T-helper 17 cell (primary cell): ENCODE data around the gene GARIN5B. TPM values are rescaled to one million over a fixed set of nuclear protein-coding genes. Genes with fewer than 3 reads are reported as not detected.
A peak's percentile ranks its signal among the peaks of the same experiment; 100 is the strongest.

Experiments
- ATAC-seq: fragments of 150-1000 bp; cut with Tn5 transposase; 2 replicates; pipeline ENCODE4 v1.10.0; 2021; ENCODE audit warnings: mild to moderate bottlenecking, moderate library complexity
- DNase-seq, 3 donors: peaks; one replicate each; pipeline versions ENCODE4 v3.0.0 to v3.0.0-alpha.2; 2020 to 2021
- H3K9me3 ChIP-seq: one replicate; pipeline ENCODE4 v1.7.0; 2013; ENCODE audit warnings: low read length, mild to moderate bottlenecking; ENCODE audit not compliant: control insufficient read depth, poor library complexity, severe bottlenecking
- H3K27ac Mint-ChIP-seq: one replicate; pipeline ENCODE4 v1.8.0; 2022; ENCODE audit warnings: mild to moderate bottlenecking, moderate library complexity, mixed read lengths
- H3K27me3 Mint-ChIP-seq: one replicate; pipeline ENCODE4 v1.8.0; 2022; ENCODE audit warnings: mixed read lengths
- H3K36me3 Mint-ChIP-seq: one replicate; pipeline ENCODE4 v1.8.0; 2022; ENCODE audit warnings: low read depth, mixed read lengths
- H3K4me1 Mint-ChIP-seq: one replicate; pipeline ENCODE4 v1.8.0; 2022; ENCODE audit warnings: mild to moderate bottlenecking, mixed read lengths
- H3K4me3 Mint-ChIP-seq: one replicate; pipeline ENCODE4 v1.8.0; 2022; ENCODE audit warnings: mild to moderate bottlenecking, moderate library complexity, mixed read lengths
- total RNA-seq, 4 donors: library from RNA in 2 of 4; stranded (reverse) in 2 of 4; gene quantifications; one replicate each; pipeline ENCODE4 v1.2.3 and lab custom pipeline; 2022 to 2026

Gene GARIN5B
- total RNA-seq, 2 donors from 2014 or later, result 0.07 TPM; not detected in 1

GRCh38 chr19:55370305-55370988 is 7.4 kb upstream of the GARIN5B start, which contains the start of gene IL11:
Gene IL11 (minus strand): TSS chr19:55370463. CDS start chr19:55370310, 153 bp downstream.
- peaks cover 13% of the 10 kb centered on the region for H3K4me1 Mint-ChIP-seq
- H3K27me3 Mint-ChIP-seq, result peaks cover 41% of the 10 kb centered on the region
- H3K9me3 ChIP-seq, result no peaks in the 10 kb centered on the region
- ATAC-seq (no peak), DNase-seq (no peak)
- peak within 1 kb of the TSS; percentile 84 for H3K4me3 Mint-ChIP-seq
- H3K27ac Mint-ChIP-seq, result peak within 1 kb of the TSS; percentile 45
- H3K36me3 Mint-ChIP-seq, result peaks cover 15% of the 10 kb centered on the region

- DNase-seq (no peak), ATAC-seq (peak; percentile 66)
- H3K36me3 Mint-ChIP-seq, result peaks cover 17% of the 10 kb centered on the region
- H3K9me3 ChIP-seq, result no peaks in the 10 kb centered on the region
- peak overlapping the region; percentile 45 for H3K27ac Mint-ChIP-seq
- H3K4me1 Mint-ChIP-seq, result peaks cover 13% of the 10 kb centered on the region
- peak overlapping the region; percentile 84 for H3K4me3 Mint-ChIP-seq
- peaks cover 41% of the 10 kb centered on the region for H3K27me3 Mint-ChIP-seq
These were observed 6.7 kb upstream of the GARIN5B start for GRCh38 chr19:55369653-55370304.

GRCh38 chr19:55368701-55369563 is 5.9 kb upstream of the GARIN5B start:
- ATAC-seq, result peak; percentile 41
- H3K4me3 Mint-ChIP-seq, result peak overlapping the region; percentile 69
- peaks cover 17% of the 10 kb centered on the region for H3K36me3 Mint-ChIP-seq
- H3K27ac Mint-ChIP-seq, result no peak overlapping the region
- H3K9me3 ChIP-seq, result no peaks in the 10 kb centered on the region
- no peak for DNase-seq
- peaks cover 12% of the 10 kb centered on the region for H3K4me1 Mint-ChIP-seq
- peaks cover 39% of the 10 kb centered on the region for H3K27me3 Mint-ChIP-seq

- no peaks in the 10 kb centered on the region for H3K9me3 ChIP-seq
- no peak overlapping the region for H3K27ac Mint-ChIP-seq
- DNase-seq (no peak), ATAC-seq (no peak)
- H3K36me3 Mint-ChIP-seq, result peaks cover 13% of the 10 kb centered on the region
- H3K4me3 Mint-ChIP-seq, result peak overlapping the region; percentile 15
- peaks cover 8% of the 10 kb centered on the region for H3K4me1 Mint-ChIP-seq
- H3K27me3 Mint-ChIP-seq, result peaks cover 33% of the 10 kb centered on the region
These were observed 5.0 kb upstream of the GARIN5B start for GRCh38 chr19:55368106-55368505.

- H3K9me3 ChIP-seq, result no peaks in the 10 kb centered on the region
These were observed 3.7 kb upstream of the GARIN5B start for GRCh38 chr19:55366790-55367189.

GRCh38 chr19:55365964-55366363 is 2.9 kb upstream of the GARIN5B start:
- H3K36me3 Mint-ChIP-seq, result peaks cover 8% of the 10 kb centered on the region
- H3K4me3 Mint-ChIP-seq, result no peak overlapping the region
- peaks cover 19% of the 10 kb centered on the region for H3K27me3 Mint-ChIP-seq
- no peak overlapping the region for H3K27ac Mint-ChIP-seq
- ATAC-seq (no peak), DNase-seq (no peak)
- peaks cover 7% of the 10 kb centered on the region for H3K4me1 Mint-ChIP-seq
- H3K9me3 ChIP-seq, result no peaks in the 10 kb centered on the region

More at GRCh38 chr19:55366790-55367189, 3.7 kb upstream of the GARIN5B start:
- H3K27me3 Mint-ChIP-seq, result peaks cover 27% of the 10 kb centered on the region
- DNase-seq, result no peak
- peaks cover 10% of the 10 kb centered on the region for H3K36me3 Mint-ChIP-seq
- ATAC-seq, result no peak
- no peak overlapping the region for H3K27ac Mint-ChIP-seq
- H3K4me3 Mint-ChIP-seq, result no peak overlapping the region
- H3K4me1 Mint-ChIP-seq, result peaks cover 8% of the 10 kb centered on the region

GRCh38 chr19:55365245-55365644 is 2.2 kb upstream of the GARIN5B start:
- H3K4me3 Mint-ChIP-seq, result no peak overlapping the region
- H3K36me3 Mint-ChIP-seq, result peaks cover 5% of the 10 kb centered on the region
- peaks cover 3% of the 10 kb centered on the region for H3K4me1 Mint-ChIP-seq
- no peak overlapping the region for H3K27ac Mint-ChIP-seq
- H3K27me3 Mint-ChIP-seq, result peaks cover 13% of the 10 kb centered on the region
- H3K9me3 ChIP-seq, result no peaks in the 10 kb centered on the region
- ATAC-seq (no peak), DNase-seq (no peak)

GRCh38 chr19:55362174-55362989 is 678 bp downstream of the GARIN5B start:
- no peak for DNase-seq
- Mint-ChIP-seq H3K27me3 (peaks cover 7% of the 10 kb centered on the region), H3K4me1 (no peaks in the 10 kb centered on the region), H3K4me3 (no peak overlapping the region), H3K36me3 (peaks cover 2% of the 10 kb centered on the region), H3K27ac (no peak overlapping the region)
- ATAC-seq, result no peak
- H3K9me3 ChIP-seq, result no peaks in the 10 kb centered on the region

- H3K36me3 Mint-ChIP-seq, result peaks cover 2% of the 10 kb centered on the region
- peaks cover 14% of the 10 kb centered on the region for H3K27me3 Mint-ChIP-seq
- H3K27ac Mint-ChIP-seq, result no peak overlapping the region
- DNase-seq, result no peak
- H3K4me3 Mint-ChIP-seq, result no peak overlapping the region
- ATAC-seq, result no peak
- H3K4me1 Mint-ChIP-seq, result no peaks in the 10 kb centered on the region
- no peaks in the 10 kb centered on the region for H3K9me3 ChIP-seq
These were observed 2.2 kb downstream of the GARIN5B start for GRCh38 chr19:55360902-55361301.

- DNase-seq, result no peak
- no peaks in the 10 kb centered on the region for H3K36me3 Mint-ChIP-seq
- H3K9me3 ChIP-seq, result no peaks in the 10 kb centered on the region
- no peak for ATAC-seq
- H3K4me3 Mint-ChIP-seq, result no peak overlapping the region
- no peaks in the 10 kb centered on the region for H3K4me1 Mint-ChIP-seq
- H3K27me3 Mint-ChIP-seq, result peaks cover 14% of the 10 kb centered on the region
- no peak overlapping the region for H3K27ac Mint-ChIP-seq
These were observed 3.8 kb downstream of the GARIN5B start for GRCh38 chr19:55358943-55359908.

GRCh38 chr19:55358493-55358892 is 4.6 kb downstream of the GARIN5B start:
- Mint-ChIP-seq H3K4me1 (peaks cover 3% of the 10 kb centered on the region), H3K27me3 (peaks cover 14% of the 10 kb centered on the region), H3K36me3 (no peaks in the 10 kb centered on the region), H3K27ac (no peak overlapping the region), H3K4me3 (no peak overlapping the region)
- H3K9me3 ChIP-seq, result no peaks in the 10 kb centered on the region
- ATAC-seq (no peak), DNase-seq (no peak)
